WTC11 (cell line): ENCODE results near the gene GNAT3. TPM values are rescaled to one million over a fixed set of nuclear protein-coding genes. Genes with fewer than 3 reads are reported as not detected.

Source experiments
- ATAC-seq: fragments of 200-7000 bp; cut with Tn5 transposase; 2 replicates; pipeline ENCODE4 v1.10.0; 2021; ENCODE audit warnings: mild to moderate bottlenecking, moderate library complexity
- CTCF ChIA-PET: fragments of 300-600 bp; sonication (Branson Sonifier 250); formaldehyde crosslinking; loops from one replicate; lab custom pipeline; 2021; ENCODE audit warnings: antibody characterized with exemption; lab: Charles Lee
- POLR2A ChIA-PET: fragments of 350-600 bp; sonication (Branson Sonifier 250); formaldehyde crosslinking; loops from one replicate; lab custom pipeline; 2021; ENCODE audit warnings: antibody characterized with exemption; lab: Charles Lee
- DNase-seq: peaks from one replicate; pipeline ENCODE4 v3.0.0; 2021; ENCODE audit warnings: low spot score
- H3K27ac Mint-ChIP-seq: 2 replicates; pipeline ENCODE4 v1.8.0; 2021; ENCODE audit warnings: mixed read lengths
- H3K27me3 Mint-ChIP-seq: 2 replicates; pipeline ENCODE4 v1.8.0; 2021; ENCODE audit warnings: low read depth, mild to moderate bottlenecking, moderate library complexity, mixed read lengths
- H3K36me3 Mint-ChIP-seq: 2 replicates; pipeline ENCODE4 v1.8.0; 2021; ENCODE audit warnings: mixed read lengths
- H3K4me1 Mint-ChIP-seq: 2 replicates; pipeline ENCODE4 v1.8.0; 2022; ENCODE audit warnings: mixed read lengths
- H3K4me3 Mint-ChIP-seq: 2 replicates; pipeline ENCODE4 v1.8.0; 2021; ENCODE audit warnings: mild to moderate bottlenecking, moderate library complexity, mixed read lengths
- H3K9me3 Mint-ChIP-seq: 2 replicates; pipeline ENCODE4 v1.8.0; 2021; ENCODE audit warnings: mixed read lengths
- ARID4B ChIP-seq: sonication (generic); formaldehyde crosslinking; IDR thresholded peaks from 2 replicates; pipeline ENCODE4 v1.8.0; 2023; ENCODE audit warnings: missing genetic modification reagents, mild to moderate bottlenecking, borderline replicate concordance
- CBFB ChIP-seq: sonication (generic); formaldehyde crosslinking; IDR thresholded peaks from 2 replicates; pipeline ENCODE4 v1.8.1; 2022; ENCODE audit warnings: mild to moderate bottlenecking, low read depth, missing genetic modification reagents
- CDX4 ChIP-seq: fragments of 250-450 bp; sonication (Bioruptor Pico); IDR thresholded peaks from 2 replicates; pipeline ENCODE4 v1.9.0; 2021; ENCODE audit warnings: moderate library complexity, mild to moderate bottlenecking, inconsistent platforms, borderline replicate concordance
- E2F1 ChIP-seq: sonication (generic); formaldehyde crosslinking; IDR thresholded peaks from 2 replicates; pipeline ENCODE4 v1.8.0; 2022; ENCODE audit warnings: mild to moderate bottlenecking, missing genetic modification reagents
- ESRRA ChIP-seq: sonication (generic); formaldehyde crosslinking; IDR thresholded peaks from 2 replicates; pipeline ENCODE4 v1.8.1; 2022; ENCODE audit warnings: mild to moderate bottlenecking, missing genetic modification reagents, borderline replicate concordance
- HMGXB4 ChIP-seq: sonication (generic); formaldehyde crosslinking; IDR thresholded peaks from 2 replicates; pipeline ENCODE4 v1.8.1; 2023; ENCODE audit warnings: mild to moderate bottlenecking, moderate library complexity, missing genetic modification reagents
- NFATC4 ChIP-seq: fragments of 250-450 bp; sonication (Bioruptor Pico); IDR thresholded peaks from 2 replicates; pipeline ENCODE4 v1.9.0; 2021; ENCODE audit warnings: mild to moderate bottlenecking
- NFYB ChIP-seq: sonication (generic); formaldehyde crosslinking; conservative IDR thresholded peaks from 2 replicates; pipeline ENCODE4 v1.8.0; 2022; ENCODE audit warnings: low read depth, missing genetic modification reagents
- NR1H2 ChIP-seq: sonication (generic); formaldehyde crosslinking; IDR thresholded peaks from 2 replicates; pipeline ENCODE4 v1.9.0; 2021; ENCODE audit warnings: mild to moderate bottlenecking, moderate library complexity, missing genetic modification reagents
- PRDM15 ChIP-seq: sonication (generic); formaldehyde crosslinking; IDR thresholded peaks from 2 replicates; pipeline ENCODE4 v1.8.0; 2022; ENCODE audit warnings: missing genetic modification reagents
- PRRX2 ChIP-seq: fragments of 250-450 bp; sonication (Bioruptor Pico); IDR thresholded peaks from 2 replicates; pipeline ENCODE4 v1.8.0; 2021; ENCODE audit warnings: mild to moderate bottlenecking
- ZBTB21 ChIP-seq: sonication (generic); formaldehyde crosslinking; IDR thresholded peaks from 2 replicates; pipeline ENCODE4 v1.8.1; 2023; ENCODE audit warnings: mild to moderate bottlenecking, missing genetic modification reagents, borderline replicate concordance
- ZNF416 ChIP-seq: fragments of 250-450 bp; sonication (Bioruptor Pico); IDR thresholded peaks from 2 replicates; pipeline ENCODE4 v1.9.0; 2021; ENCODE audit warnings: mild to moderate bottlenecking, inconsistent platforms
- ZNF425 ChIP-seq: fragments of 250-450 bp; sonication (Bioruptor Pico); conservative IDR thresholded peaks from 2 replicates; pipeline ENCODE4 v1.9.0; 2021; ENCODE audit warnings: mild to moderate bottlenecking
- total RNA-seq: library from RNA; stranded (reverse); gene quantifications from 3 replicates; pipeline ENCODE4 v1.2.3, GENCODE V29; 2021

The GNAT3 gene
- total RNA-seq, 1 experiment from 2014 or later = not detected

GRCh38 chr7:80521809-80522208 lies 9.9 kb upstream of the GNAT3 start (continued):
- no peak for TF ChIP-seq E2F1
- TF ChIP-seq ESRRA (CRISPR knock-in tag) = no peak
- no peak for TF ChIP-seq HMGXB4

- H3K36me3 Mint-ChIP-seq = no peaks in the 10 kb centered on the region
- no peak overlapping the region for H3K4me3 Mint-ChIP-seq
- no peak overlapping the region for H3K27ac Mint-ChIP-seq
- TF ChIP-seq CBFB (CRISPR knock-in tag) (no peak), NR1H2 (CRISPR knock-in tag) (no peak), PRDM15 (CRISPR knock-in tag) (no peak), NFATC4 (no peak), CDX4 (CRISPR knock-in tag) (no peak), ZNF416 (CRISPR knock-in tag) (no peak), PRRX2 (no peak), ZBTB21 (CRISPR knock-in tag) (no peak), ZNF425 (CRISPR knock-in tag) (no peak)
- CTCF ChIA-PET = no interaction called here
- ATAC-seq (no peak), DNase-seq (no peak)
- no peaks in the 10 kb centered on the region for H3K9me3 Mint-ChIP-seq
- POLR2A ChIA-PET = no interaction called here
- no peaks in the 10 kb centered on the region for H3K4me1 Mint-ChIP-seq
- no peaks in the 10 kb centered on the region for H3K27me3 Mint-ChIP-seq
Observed at GRCh38 chr7:80520199-80520598, 8.3 kb upstream of the GNAT3 start.

GRCh38 chr7:80517282-80517747 lies 5.5 kb upstream of the GNAT3 start:
- Mint-ChIP-seq H3K27me3 (no peaks in the 10 kb centered on the region), H3K4me1 (no peaks in the 10 kb centered on the region), H3K27ac (no peak overlapping the region), H3K36me3 (no peaks in the 10 kb centered on the region), H3K4me3 (no peak overlapping the region), H3K9me3 (no peaks in the 10 kb centered on the region)
- DNase-seq (no peak), ATAC-seq (no peak)
- CTCF ChIA-PET = no interaction called here
- POLR2A ChIA-PET = no interaction called here
- TF ChIP-seq ZNF425 (CRISPR knock-in tag) (no peak), ARID4B (CRISPR knock-in tag) (no peak), HMGXB4 (no peak), NFYB (CRISPR knock-in tag) (no peak)
